Skeletal muscle tissue (tissue), 4 donors: ENCODE measurements around the gene ALOX12. TPM values are rescaled to one million over a fixed set of nuclear protein-coding genes. Genes with fewer than 3 reads are reported as not detected.
"Not testable (repeated sequence)": the region's sequence is repeated elsewhere in the genome, so short reads cannot be mapped to it uniquely, and the experiment has no call there.

ENCODE experiments used
- H3K27ac ChIP-seq: one replicate; pipeline ENCODE4 v1.7.0; 2013; ENCODE audit warnings: mild to moderate bottlenecking, low read depth, low read length, inconsistent platforms
- H3K27me3 ChIP-seq, 3 donors: one replicate each; pipeline ENCODE4 v1.7.0; 2013; ENCODE audit warnings: low read length in 3 of 3; ENCODE audit not compliant: control insufficient read depth in 3 of 3, insufficient read depth in 3 of 3
- H3K36me3 ChIP-seq, 3 donors: one replicate each; pipeline ENCODE4 v1.7.0; 2013; ENCODE audit warnings: low read length in 3 of 3; ENCODE audit not compliant: control insufficient read depth in 3 of 3, insufficient read depth in 3 of 3
- H3K4me1 ChIP-seq, 3 donors: one replicate each; pipeline ENCODE4 v1.7.0; 2013; ENCODE audit warnings: low read length in 3 of 3, mild to moderate bottlenecking in 3 of 3; ENCODE audit not compliant: control insufficient read depth in 3 of 3, insufficient read depth in 3 of 3
- H3K4me3 ChIP-seq, 3 donors: one replicate each; pipeline ENCODE4 v1.7.0; 2013; ENCODE audit warnings: low read length in 3 of 3
- H3K9ac ChIP-seq, 3 donors: one replicate each; pipeline ENCODE4 v1.7.0; 2013; ENCODE audit warnings: low read length in 3 of 3, mild to moderate bottlenecking in 3 of 3, moderate library complexity in 2 of 3, low read depth in 1 of 3
- H3K9me3 ChIP-seq, 3 donors: one replicate each; pipeline ENCODE4 v1.7.0; 2013; ENCODE audit warnings: low read length in 3 of 3; ENCODE audit not compliant: control insufficient read depth in 3 of 3
- total RNA-seq: library from RNA; depleted of rRNA; stranded (reverse); fragments of >200 nt; gene quantifications from one replicate; pipeline ENCODE4 v1.2.3, GENCODE V29; 2014
- donor health status: Osteomylitis.

ALOX12 gene
- total RNA-seq, 1 donor from 2014 or later, result not detected

- H3K9me3 ChIP-seq, H3K4me1 ChIP-seq: not testable (repeated sequence)
These were observed 16.4 kb upstream of the ALOX12 start for GRCh38 chr17:6979440-6979839.

GRCh38 chr17:6981426-6981825 lies 14.4 kb upstream of the ALOX12 start:
- Histone ChIP-seq H3K36me3 (no peaks in the 10 kb centered on the region), H3K4me3 (no peak overlapping the region), H3K9me3 (no peaks in the 10 kb centered on the region), H3K27me3 (no peaks in the 10 kb centered on the region), H3K27ac (no peak overlapping the region), H3K9ac (no peak overlapping the region), H3K4me1 (no peaks in the 10 kb centered on the region)

More at GRCh38 chr17:6979440-6979839, 16.4 kb upstream of the ALOX12 start:
- H3K27me3 ChIP-seq, H3K4me3 ChIP-seq, H3K36me3 ChIP-seq, H3K27ac ChIP-seq, H3K9ac ChIP-seq: not testable (repeated sequence)

GRCh38 chr17:6985266-6985665 lies 10.6 kb upstream of the ALOX12 start:
- no peak overlapping the region for H3K27ac ChIP-seq
- H3K4me3 ChIP-seq, result no peak overlapping the region
- H3K9ac ChIP-seq, result no peak overlapping the region
- H3K9me3 ChIP-seq, result no peaks in the 10 kb centered on the region
- no peaks in the 10 kb centered on the region for H3K4me1 ChIP-seq
- H3K27me3 ChIP-seq, result peaks cover 0 to 2% (median 0%) of the 10 kb centered on the region in 3 donors
- no peaks in the 10 kb centered on the region for H3K36me3 ChIP-seq

- Histone ChIP-seq H3K36me3 (no peaks in the 10 kb centered on the region), H3K4me1 (no peaks in the 10 kb centered on the region), H3K9ac (no peak overlapping the region), H3K9me3 (no peaks in the 10 kb centered on the region), H3K27ac (no peak overlapping the region), H3K27me3 (peaks cover 0 to 2% (median 0%) of the 10 kb centered on the region in 3 donors), H3K4me3 (no peak overlapping the region)
These were observed 9.2 kb upstream of the ALOX12 start for GRCh38 chr17:6986676-6987075.

- peaks cover 0 to 2% (median 0%) of the 10 kb centered on the region in 3 donors for H3K27me3 ChIP-seq
- no peaks in the 10 kb centered on the region for H3K36me3 ChIP-seq
- no peaks in the 10 kb centered on the region for H3K4me1 ChIP-seq
- H3K9me3 ChIP-seq, result no peaks in the 10 kb centered on the region
- H3K27ac ChIP-seq, result no peak overlapping the region
- no peak overlapping the region for H3K4me3 ChIP-seq
- H3K9ac ChIP-seq, result no peak overlapping the region
These were observed 6.1 kb upstream of the ALOX12 start for GRCh38 chr17:6989779-6990178.

GRCh38 chr17:6993613-6994056 lies 2.2 kb upstream of the ALOX12 start:
- not testable (repeated sequence) for H3K36me3 ChIP-seq, H3K9me3 ChIP-seq, H3K4me3 ChIP-seq, H3K27me3 ChIP-seq, H3K9ac ChIP-seq, H3K27ac ChIP-seq, H3K4me1 ChIP-seq

- Histone ChIP-seq H3K9ac (no peak overlapping the region), H3K4me1 (peaks cover 0 to 3% (median 0%) of the 10 kb centered on the region in 3 donors), H3K9me3 (no peaks in the 10 kb centered on the region), H3K27ac (no peak overlapping the region), H3K27me3 (peaks cover 0 to 8% (median 3%) of the 10 kb centered on the region in 3 donors), H3K4me3 (no peak overlapping the region), H3K36me3 (peaks cover 2 to 6% (median 2%) of the 10 kb centered on the region in 3 donors)
These were observed 1.7 kb upstream of the ALOX12 start for GRCh38 chr17:6994118-6994598.

GRCh38 chr17:6994666-6995256 lies 1.1 kb upstream of the ALOX12 start:
- peaks cover 0 to 8% (median 3%) of the 10 kb centered on the region in 3 donors for H3K27me3 ChIP-seq
- H3K9me3 ChIP-seq, result no peaks in the 10 kb centered on the region
- H3K27ac ChIP-seq, result no peak overlapping the region
- no peak overlapping the region for H3K9ac ChIP-seq
- H3K4me3 ChIP-seq, result no peak overlapping the region
- peaks cover 0 to 3% (median 0%) of the 10 kb centered on the region in 3 donors for H3K4me1 ChIP-seq
- H3K36me3 ChIP-seq, result peaks cover 4 to 12% (median 7%) of the 10 kb centered on the region in 3 donors

GRCh38 chr17:6996256-6997011 lies 585 bp downstream of the ALOX12 start:
- peaks cover 0 to 8% (median 3%) of the 10 kb centered on the region in 3 donors for H3K27me3 ChIP-seq
- peaks cover 0 to 3% (median 0%) of the 10 kb centered on the region in 3 donors for H3K4me1 ChIP-seq
- peak overlapping the region in 1 of 3 donors; percentile 25 for H3K9ac ChIP-seq
- peaks cover 15 to 28% (median 16%) of the 10 kb centered on the region in 3 donors for H3K36me3 ChIP-seq
- H3K27ac ChIP-seq, result no peak overlapping the region
- H3K4me3 ChIP-seq, result peak overlapping the region in 1 of 3 donors; percentile 22
- no peaks in the 10 kb centered on the region for H3K9me3 ChIP-seq

GRCh38 chr17:6997171-6997570 lies 1.3 kb downstream of the ALOX12 start:
- peaks cover 23 to 35% (median 24%) of the 10 kb centered on the region in 3 donors for H3K36me3 ChIP-seq
- H3K27ac ChIP-seq, result no peak overlapping the region

More at GRCh38 chr17:6997171-6997570, 1.3 kb downstream of the ALOX12 start:
- Histone ChIP-seq H3K4me1 (peaks cover 0 to 3% (median 0%) of the 10 kb centered on the region in 3 donors), H3K9me3 (no peaks in the 10 kb centered on the region), H3K4me3 (no peak overlapping the region), H3K9ac (no peak overlapping the region), H3K27me3 (peaks cover 0 to 8% (median 3%) of the 10 kb centered on the region in 3 donors)
